HL-60/S4 (cell line): ENCODE data around the gene ATXN7L3.

Experiments used
- in situ Hi-C: fragments of 300-500 bp; cut with MboI; formaldehyde crosslinking; loops from 2 replicates; pipeline ENCODE4 v1.14.3; 2022; ENCODE audit warnings: low sequenced_read_pairs

The ATXN7L3 gene

GRCh38 chr17:44219108-44219615, 19.5 kb upstream of the ATXN7L3 start:
- in situ Hi-C loops, result loop anchor here (25.0 kb wide), 2 partner anchors 118 to 293 kb away; partner anchors contain the start of genes GPATCH8 and GRN

GRCh38 chr17:44218344-44219107, 18.8 kb upstream of the ATXN7L3 start:
- in situ Hi-C loops, result loop anchor here (25.0 kb wide), 2 partner anchors 119 to 294 kb away; partner anchors contain the start of genes GPATCH8 and GRN

GRCh38 chr17:44217738-44218343, 18.2 kb upstream of the ATXN7L3 start:
- in situ Hi-C loops, result loop anchor here (25.0 kb wide), 2 partner anchors 119 to 294 kb away; partner anchors contain the start of genes GPATCH8 and GRN

- in situ Hi-C loops, result loop anchor here (25.0 kb wide), 2 partner anchors 121 to 296 kb away; partner anchors contain the start of genes GPATCH8 and GRN
Measured at GRCh38 chr17:44216694-44217093, 17.0 kb upstream of the ATXN7L3 start.

- in situ Hi-C loops, result loop anchor here (25.0 kb wide), 2 partner anchors 121 to 296 kb away; partner anchors contain the start of genes GPATCH8 and GRN
Measured at GRCh38 chr17:44216173-44216572, 16.5 kb upstream of the ATXN7L3 start.

GRCh38 chr17:44214896-44215295, 15.2 kb upstream of the ATXN7L3 start:
- in situ Hi-C loops, result loop anchor here (25.0 kb wide), 2 partner anchors 122 to 297 kb away; partner anchors contain the start of genes GPATCH8 and GRN

GRCh38 chr17:44214230-44214494, 14.5 kb upstream of the ATXN7L3 start:
- in situ Hi-C loops, result loop anchor here (25.0 kb wide), 2 partner anchors 123 to 298 kb away; partner anchors contain the start of genes GPATCH8 and GRN

- in situ Hi-C loops, result loop anchor here (25.0 kb wide), 2 partner anchors 124 to 299 kb away; partner anchors contain the start of genes GPATCH8 and GRN
Measured at GRCh38 chr17:44213403-44214229, 13.9 kb upstream of the ATXN7L3 start.

- in situ Hi-C loops, result loop anchor here (25.0 kb wide), 2 partner anchors 125 to 300 kb away; partner anchors contain the start of genes GPATCH8 and GRN
Measured at GRCh38 chr17:44212507-44213402, 13.1 kb upstream of the ATXN7L3 start.

GRCh38 chr17:44211281-44212265, 11.9 kb upstream of the ATXN7L3 start:
- in situ Hi-C loops, result loop anchor here (25.0 kb wide), 2 partner anchors 126 to 301 kb away; partner anchors contain the start of genes GPATCH8 and GRN

- in situ Hi-C loops, result loop anchor here (25.0 kb wide), 2 partner anchors 127 to 302 kb away; partner anchors contain the start of genes GPATCH8 and GRN
Measured at GRCh38 chr17:44210342-44211192, 10.9 kb upstream of the ATXN7L3 start.

GRCh38 chr17:44209786-44210341, 10.2 kb upstream of the ATXN7L3 start:
- in situ Hi-C loops, result loop anchor here (25.0 kb wide), 2 partner anchors 127 to 302 kb away; partner anchors contain the start of genes GPATCH8 and GRN

- in situ Hi-C loops, result loop anchor here (25.0 kb wide), 2 partner anchors 130 to 305 kb away; partner anchors contain the start of genes GPATCH8 and GRN
Measured at GRCh38 chr17:44207743-44208142, 8.1 kb upstream of the ATXN7L3 start.

GRCh38 chr17:44207319-44207718, 7.6 kb upstream of the ATXN7L3 start:
- in situ Hi-C loops, result loop anchor here (25.0 kb wide), 2 partner anchors 130 to 305 kb away; partner anchors contain the start of genes GPATCH8 and GRN

- in situ Hi-C loops, result loop anchor here (25.0 kb wide), 2 partner anchors 131 to 306 kb away; partner anchors contain the start of genes GPATCH8 and GRN
Measured at GRCh38 chr17:44206825-44207155, 7.1 kb upstream of the ATXN7L3 start.

- in situ Hi-C loops, result loop anchor here (25.0 kb wide), 2 partner anchors 131 to 306 kb away; partner anchors contain the start of genes GPATCH8 and GRN
Measured at GRCh38 chr17:44205962-44206824, 6.5 kb upstream of the ATXN7L3 start.
